Right lobe of liver (tissue), 4 donors: ENCODE results near the gene SERPINA4.

Experiments
- CTCF ChIP-seq, 4 donors: fragments of 200-600 bp in 3 of 4; fragments of 450-650 bp in 1 of 4; IDR thresholded peaks; one replicate each; pipeline versions ENCODE4 v1.5.1 to v1.8.0; 2016 to 2022; ENCODE audit warnings: antibody characterized with exemption in 4 of 4, mild to moderate bottlenecking in 2 of 4
- POLR2A ChIP-seq: fragments of 450-650 bp; IDR thresholded peaks from one replicate; pipeline ENCODE4 v1.6.1; 2017; ENCODE audit warnings: antibody characterized with exemption, mild to moderate bottlenecking
- donor health status: DM: no; HTN: no; CAD: no.
- donor health status: DM: no; HTN: no; CAD: no.
- donor health status: DM: no; HTN: yes; CAD: no.

- TF ChIP-seq CTCF (IDR thresholded peaks at IDR 0.05): no peak
- TF ChIP-seq POLR2A: no peak
Observed at GRCh38 chr14:94570440-94570839, 9.2 kb downstream of the SERPINA4 start.
